ENCODE results near the gene PLN.

- TF ChIP-seq CTCF (IDR thresholded peaks at IDR 0.05) (peak; percentile 51 to 89 (median 74)), POLR2A (IDR thresholded peaks at IDR 0.05) (no peak)
Measured at GRCh38 chr6:118580585-118581419, 32.7 kb downstream of the PLN start.

Measured in body of pancreas (tissue), 4 donors.